Measurements from ENCODE around the gene SCAANT1.

Gene SCAANT1

DNA sequence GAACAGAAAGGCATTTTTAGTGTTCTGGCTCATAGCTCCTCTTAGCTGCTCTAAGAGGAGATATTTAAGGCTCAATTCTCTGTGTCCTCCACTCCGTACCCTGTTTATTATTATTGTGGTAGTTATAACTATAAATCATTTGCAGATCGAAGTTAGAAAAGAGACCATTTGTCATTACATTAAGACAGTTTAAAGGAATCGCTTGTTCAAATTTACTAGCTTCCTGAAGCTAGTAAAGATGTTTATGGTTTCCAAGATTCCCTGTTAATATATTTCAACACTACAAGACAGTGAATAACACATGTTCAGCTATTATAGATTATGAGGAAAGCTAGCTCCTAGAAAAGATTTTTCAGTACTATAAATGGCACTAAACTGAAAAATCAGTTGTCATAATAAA, 35.9 kb downstream of the SCAANT1 start:
- TF ChIP-seq, protein P1, sequence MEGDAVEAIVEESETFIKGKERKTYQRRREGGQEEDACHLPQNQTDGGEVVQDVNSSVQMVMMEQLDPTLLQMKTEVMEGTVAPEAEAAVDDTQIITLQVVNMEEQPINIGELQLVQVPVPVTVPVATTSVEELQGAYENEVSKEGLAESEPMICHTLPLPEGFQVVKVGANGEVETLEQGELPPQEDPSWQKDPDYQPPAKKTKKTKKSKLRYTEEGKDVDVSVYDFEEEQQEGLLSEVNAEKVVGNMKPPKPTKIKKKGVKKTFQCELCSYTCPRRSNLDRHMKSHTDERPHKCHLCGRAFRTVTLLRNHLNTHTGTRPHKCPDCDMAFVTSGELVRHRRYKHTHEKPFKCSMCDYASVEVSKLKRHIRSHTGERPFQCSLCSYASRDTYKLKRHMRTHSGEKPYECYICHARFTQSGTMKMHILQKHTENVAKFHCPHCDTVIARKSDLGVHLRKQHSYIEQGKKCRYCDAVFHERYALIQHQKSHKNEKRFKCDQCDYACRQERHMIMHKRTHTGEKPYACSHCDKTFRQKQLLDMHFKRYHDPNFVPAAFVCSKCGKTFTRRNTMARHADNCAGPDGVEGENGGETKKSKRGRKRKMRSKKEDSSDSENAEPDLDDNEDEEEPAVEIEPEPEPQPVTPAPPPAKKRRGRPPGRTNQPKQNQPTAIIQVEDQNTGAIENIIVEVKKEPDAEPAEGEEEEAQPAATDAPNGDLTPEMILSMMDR (IDR thresholded peaks at IDR 0.05; ENCODE audit: borderline replicate concordance, control extremely low read depth, extremely low read depth, insufficient read depth, missing control alignments) = no peak
- DNase-seq (ENCODE audit: low spot score) = no peak
- in situ Hi-C loops (cut with MboI; ENCODE audit: low sequenced_read_pairs, unreplicated experiment) = no loop called here

DNA sequence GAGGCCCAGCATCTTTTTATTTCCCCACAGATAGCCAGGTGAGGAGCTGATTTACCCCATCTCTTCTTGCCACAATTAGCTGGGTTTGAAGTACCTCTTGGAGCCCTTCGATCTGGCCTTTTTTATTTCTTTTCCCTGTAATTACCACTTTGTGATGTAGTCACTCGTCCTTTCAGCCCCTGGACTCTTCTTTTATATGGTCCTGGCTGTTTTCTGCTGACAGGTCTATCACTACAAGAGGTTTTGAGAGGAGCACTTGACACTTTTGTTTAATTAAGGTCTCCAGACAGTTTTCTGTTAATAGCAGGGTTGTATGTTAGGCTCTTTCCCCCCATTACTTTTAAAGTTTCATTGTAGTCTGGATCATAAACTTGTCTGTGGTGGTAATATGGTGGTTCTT, 36.7 kb downstream of the SCAANT1 start:
- TF ChIP-seq, protein P1 (IDR thresholded peaks at IDR 0.05; ENCODE audit: borderline replicate concordance, control extremely low read depth, extremely low read depth, insufficient read depth, missing control alignments) = no peak
- no peak for DNase-seq (ENCODE audit: low spot score)
- in situ Hi-C loops (cut with MboI; ENCODE audit: low sequenced_read_pairs, unreplicated experiment) = no loop called here

DNA sequence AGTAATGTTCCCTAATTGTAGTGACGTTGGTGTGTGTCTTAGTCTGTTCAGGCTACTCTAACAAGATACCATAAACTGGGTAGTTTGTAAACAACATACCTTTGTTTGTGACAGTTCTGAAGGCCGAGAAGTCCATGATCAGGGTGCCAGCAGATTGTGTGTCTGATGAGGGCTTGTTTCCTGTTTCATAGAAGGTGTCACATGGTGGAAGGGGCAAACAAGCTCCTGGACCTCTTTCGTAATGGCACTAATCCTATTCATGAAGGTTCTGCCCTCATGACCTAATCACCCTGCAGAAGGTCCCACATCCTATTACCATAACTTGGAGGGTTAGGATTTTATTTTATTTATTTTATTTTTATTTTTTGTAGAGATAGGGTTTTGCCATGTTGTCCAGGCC, 37.4 kb downstream of the SCAANT1 start:
- in situ Hi-C loops (cut with MboI; ENCODE audit: low sequenced_read_pairs, unreplicated experiment) = no loop called here
- TF ChIP-seq, protein P1 (IDR thresholded peaks at IDR 0.05; ENCODE audit: borderline replicate concordance, control extremely low read depth, extremely low read depth, insufficient read depth, missing control alignments) = no peak
- no peak for DNase-seq (ENCODE audit: low spot score)

DNA sequence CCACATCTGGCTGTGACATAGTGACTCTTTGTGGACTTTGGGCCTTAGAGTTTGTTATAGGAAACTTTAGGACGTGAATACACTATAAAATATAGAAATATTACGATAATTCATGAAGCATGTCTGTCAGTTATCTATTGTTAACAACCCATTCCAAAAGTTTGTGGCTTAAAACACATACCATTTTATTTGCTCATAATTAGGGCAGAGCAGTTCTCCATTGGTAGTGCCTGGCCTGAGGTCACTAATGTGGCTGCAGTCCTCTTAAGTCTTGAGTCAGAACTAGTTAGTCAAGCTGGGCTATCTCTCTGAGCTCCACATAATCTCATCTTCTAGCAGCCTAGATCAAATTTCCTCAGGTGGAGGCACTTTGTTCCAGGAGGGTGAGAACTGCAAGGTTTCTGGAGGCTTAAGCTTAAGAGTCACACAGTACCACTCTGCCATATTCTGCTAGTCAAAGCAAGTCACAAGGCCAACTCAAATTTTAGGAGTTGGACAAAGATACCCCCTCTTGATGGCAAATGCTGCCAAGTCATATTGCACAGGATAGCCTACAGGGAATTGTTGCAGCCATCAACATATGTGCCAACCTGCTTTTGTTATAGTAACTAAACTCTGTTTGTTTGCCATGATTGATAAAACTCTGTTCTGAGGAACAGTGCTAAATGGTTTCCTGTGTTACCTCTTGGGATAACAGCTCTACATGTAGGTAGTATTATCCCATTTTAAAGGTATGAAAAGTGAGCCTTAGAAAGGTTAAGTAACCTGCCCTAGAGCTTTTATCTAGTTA, 39.9 kb downstream of the SCAANT1 start:
- TF ChIP-seq, protein P1 (IDR thresholded peaks at IDR 0.05; ENCODE audit: borderline replicate concordance, control extremely low read depth, extremely low read depth, insufficient read depth, missing control alignments) = no peak
- DNase-seq (ENCODE audit: low spot score) = no peak

DNA sequence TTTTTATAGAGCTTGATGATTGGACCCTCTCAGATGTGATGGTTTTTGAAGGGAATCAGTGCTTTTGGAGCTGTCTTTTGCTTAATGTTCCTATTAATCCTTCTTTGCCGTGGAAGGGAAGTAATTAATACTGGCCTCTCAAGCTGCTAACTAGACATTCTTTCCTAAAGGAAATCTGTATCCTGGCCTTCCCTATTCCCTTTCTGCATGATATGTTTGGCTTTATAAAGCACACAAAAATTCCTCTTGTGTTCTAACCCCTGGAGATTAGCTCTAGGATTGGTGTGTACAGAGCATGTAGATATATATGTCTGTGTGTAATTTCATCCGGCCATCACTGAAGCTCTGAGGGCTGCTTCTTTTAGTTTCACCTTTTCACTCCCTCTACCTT, 41.6 kb downstream of the SCAANT1 start:
- in situ Hi-C loops (cut with MboI; ENCODE audit: low sequenced_read_pairs, unreplicated experiment) = no loop called here

More for the DNA sequence above, 39.9 kb downstream of the SCAANT1 start:
- in situ Hi-C loops (cut with MboI; ENCODE audit: low sequenced_read_pairs, unreplicated experiment) = no loop called here

DNA sequence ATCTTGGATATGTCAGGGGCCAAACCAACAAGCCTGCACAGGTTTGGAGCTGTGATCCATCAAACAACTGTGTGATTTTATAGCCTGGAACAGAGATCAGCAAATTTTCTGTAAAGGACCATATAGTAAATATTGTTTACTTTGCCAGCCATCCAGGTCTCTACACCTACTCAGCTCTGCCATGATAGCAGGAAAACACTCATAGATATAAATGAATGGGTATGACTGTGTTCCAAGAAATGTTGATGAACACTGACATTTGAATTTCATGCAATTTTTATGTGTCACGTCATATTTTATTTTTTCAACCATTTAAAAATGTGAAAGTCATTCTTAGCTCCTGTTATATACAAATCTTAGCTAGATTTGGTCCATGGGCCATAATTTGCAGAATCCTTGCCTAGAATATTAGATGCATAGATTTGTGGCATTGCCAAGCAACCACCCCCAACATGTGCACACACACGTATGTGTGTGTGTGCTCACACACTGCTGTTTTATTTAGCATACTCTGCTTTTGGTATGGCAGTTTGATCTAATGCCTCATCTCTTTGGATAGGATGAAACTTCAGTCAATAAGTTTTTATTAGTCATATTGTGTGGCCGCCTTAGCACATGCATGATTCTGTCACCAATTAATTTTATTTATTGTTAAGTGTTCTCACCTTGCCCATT, 42.1 kb downstream of the SCAANT1 start:
- DNase-seq (ENCODE audit: low spot score) = no peak
- in situ Hi-C loops (cut with MboI; ENCODE audit: low sequenced_read_pairs, unreplicated experiment) = no loop called here

More for the DNA sequence above, 41.6 kb downstream of the SCAANT1 start:
- DNase-seq (ENCODE audit: low spot score) = no peak
- TF ChIP-seq, protein P1 (IDR thresholded peaks at IDR 0.05; ENCODE audit: borderline replicate concordance, control extremely low read depth, extremely low read depth, insufficient read depth, missing control alignments) = no peak

More for the DNA sequence above, 42.1 kb downstream of the SCAANT1 start:
- TF ChIP-seq, protein P1 (IDR thresholded peaks at IDR 0.05; ENCODE audit: borderline replicate concordance, control extremely low read depth, extremely low read depth, insufficient read depth, missing control alignments) = no peak
